Keratinocyte (primary cell): ENCODE data around the gene SLX4IP. TPM values are rescaled to one million over a fixed set of nuclear protein-coding genes. Genes with fewer than 3 reads are reported as not detected.

ENCODE experiments used
- DNase-seq: peaks from one replicate; pipeline ENCODE4 v3.0.0-alpha.2; 2011; ENCODE audit warnings: low read depth, missing footprints, low spot score
- FAIRE-seq: peaks from 2 replicates; lab custom pipeline; 2011; peaks lifted over from hg19 to GRCh38; lab: Jason Lieb, UNC
- H2AFZ ChIP-seq: 2 replicates; pipeline ENCODE4 v1.6.0; 2012; ENCODE audit warnings: low read length, control low read depth, inconsistent platforms; ENCODE audit not compliant: control insufficient read depth
- H3K27ac ChIP-seq: 2 replicates; pipeline ENCODE4 v1.5.1; 2011; ENCODE audit warnings: low read length; ENCODE audit not compliant: control insufficient read depth, insufficient read depth
- H3K27me3 ChIP-seq: 3 replicates; pipeline ENCODE4 v1.6.0; 2011; ENCODE audit warnings: low read length; ENCODE audit not compliant: control insufficient read depth, insufficient read depth; ENCODE audit errors: extremely low read depth
- H3K36me3 ChIP-seq, 2 experiments: 2 replicates in 1 of 2; 3 replicates in 1 of 2; pipeline ENCODE4 v1.5.1; 2011; ENCODE audit warnings: low read length in 2 of 2, mild to moderate bottlenecking in 1 of 2; ENCODE audit not compliant: control insufficient read depth in 2 of 2, insufficient read depth in 2 of 2; ENCODE audit errors: extremely low read depth in 1 of 2
- H3K4me1 ChIP-seq: 3 replicates; pipeline ENCODE4 v1.5.1; 2011; ENCODE audit warnings: low read length; ENCODE audit not compliant: control insufficient read depth, insufficient read depth; ENCODE audit errors: extremely low read depth
- H3K4me2 ChIP-seq: 3 replicates; pipeline ENCODE4 v1.6.0; 2011; ENCODE audit warnings: low read depth, low read length; ENCODE audit not compliant: control insufficient read depth, insufficient read depth; ENCODE audit errors: extremely low read depth
- H3K4me3 ChIP-seq, 3 experiments: fragments of 200-600 bp in 1 of 3; sonication (generic) in 1 of 3; 2 replicates in 2 of 3; 3 replicates in 1 of 3; pipeline ENCODE4 v1.5.1; 2011 to 2016; ENCODE audit warnings: low read length in 3 of 3, mild to moderate bottlenecking in 3 of 3, control low read depth in 2 of 3, inconsistent platforms in 1 of 3, low read depth in 1 of 3, mixed read lengths in 1 of 3, mixed run types in 1 of 3, moderate library complexity in 1 of 3; ENCODE audit not compliant: control insufficient read depth in 2 of 3, insufficient read depth in 2 of 3; ENCODE audit errors: extremely low read depth in 1 of 3
- H3K79me2 ChIP-seq: 2 replicates; pipeline ENCODE4 v1.6.0; 2012; ENCODE audit warnings: low read length; ENCODE audit not compliant: control insufficient read depth, insufficient read depth
- H3K9ac ChIP-seq: 3 replicates; pipeline ENCODE4 v1.6.0; 2011; ENCODE audit warnings: low read length; ENCODE audit not compliant: control insufficient read depth, insufficient read depth; ENCODE audit errors: extremely low read depth
- H3K9me1 ChIP-seq: 3 replicates; pipeline ENCODE4 v1.6.0; 2011; ENCODE audit warnings: low read length; ENCODE audit not compliant: control insufficient read depth, insufficient read depth; ENCODE audit errors: extremely low read depth
- H3K9me3 ChIP-seq: 2 replicates; pipeline ENCODE4 v1.5.1; 2012; ENCODE audit warnings: low read depth, low read length; ENCODE audit not compliant: control insufficient read depth
- H4K20me1 ChIP-seq: 3 replicates; pipeline ENCODE4 v1.6.0; 2011; ENCODE audit warnings: low read length; ENCODE audit not compliant: control insufficient read depth, insufficient read depth; ENCODE audit errors: extremely low read depth
- EZH2 ChIP-seq: IDR thresholded peaks from one replicate; pipeline ENCODE4 v1.6.1; 2012; ENCODE audit warnings: inconsistent platforms, mild to moderate bottlenecking, low read length, moderate library complexity
- dilution Hi-C: fragments of 300-500 bp; cut with MboI; formaldehyde crosslinking; loops from one replicate; pipeline ENCODE4 v1.7.0; 2020; ENCODE audit warnings: low sequenced_read_pairs; ENCODE audit not compliant: extremely low pct_ligation_motif_present
- polyA plus RNA-seq, 5 experiments: library from polyadenylated mRNA; depleted of rRNA in 3 of 5; stranded (reverse) in 3 of 5; stranded (forward) in 1 of 5; unstranded in 1 of 5; fragments of >200 nt; gene quantifications; 1 replicate in 1 of 5; 2 replicates in 3 of 5; 3 replicates in 1 of 5; pipeline versions ENCODE4 v1.2.1 to v1.2.3, GENCODE V29; 2011 to 2012; ENCODE audit warnings: missing spikeins in 2 of 5, low read depth in 1 of 5, low replicate concordance in 1 of 5
- TF ChIP-seq, protein P1 (sequence below), 3 experiments: IDR thresholded peaks in 1 of 3; conservative IDR thresholded peaks in 1 of 3; optimal IDR thresholded peaks in 1 of 3; 2 replicates in 2 of 3; 3 replicates in 1 of 3; pipeline versions ENCODE3 to v1.5.1; 2011; ENCODE audit warnings: low read length in 3 of 3, mild to moderate bottlenecking in 3 of 3, moderate library complexity in 2 of 3, control low read depth in 1 of 3, inconsistent platforms in 1 of 3; ENCODE audit not compliant: insufficient read depth in 2 of 3; ENCODE audit errors: extremely low read depth in 1 of 3

SLX4IP gene
- polyA plus RNA-seq, 1 donor (not counting 4 experiments of a cell fraction or from before 2014, with no cell fraction given) = 3.0 TPM

GRCh38 chr20:10501402-10501801 is 66.3 kb downstream of the SLX4IP start:
- Histone ChIP-seq H3K27me3 (no peaks in the 10 kb centered on the region), H3K4me2 (peak overlapping the region; percentile 85), H3K9me3 (no peaks in the 10 kb centered on the region), H4K20me1 (no peaks in the 10 kb centered on the region), H3K9ac (peak overlapping the region; percentile 60), H3K4me1 (peaks cover 45% of the 10 kb centered on the region), H2AFZ (peak overlapping the region; percentile 24), H3K4me3 (peak overlapping the region in 2 of 3 experiments; percentile 47 to 62), H3K79me2 (peaks cover 9% of the 10 kb centered on the region), H3K9me1 (no peaks in the 10 kb centered on the region), H3K36me3 (no peaks in the 10 kb centered on the region), H3K27ac (peak overlapping the region; percentile 47)
- dilution Hi-C loops = no loop called here
- FAIRE-seq (peak; percentile 34), DNase-seq (no peak)
- TF ChIP-seq EZH2 = no peak
- TF ChIP-seq, protein P1, sequence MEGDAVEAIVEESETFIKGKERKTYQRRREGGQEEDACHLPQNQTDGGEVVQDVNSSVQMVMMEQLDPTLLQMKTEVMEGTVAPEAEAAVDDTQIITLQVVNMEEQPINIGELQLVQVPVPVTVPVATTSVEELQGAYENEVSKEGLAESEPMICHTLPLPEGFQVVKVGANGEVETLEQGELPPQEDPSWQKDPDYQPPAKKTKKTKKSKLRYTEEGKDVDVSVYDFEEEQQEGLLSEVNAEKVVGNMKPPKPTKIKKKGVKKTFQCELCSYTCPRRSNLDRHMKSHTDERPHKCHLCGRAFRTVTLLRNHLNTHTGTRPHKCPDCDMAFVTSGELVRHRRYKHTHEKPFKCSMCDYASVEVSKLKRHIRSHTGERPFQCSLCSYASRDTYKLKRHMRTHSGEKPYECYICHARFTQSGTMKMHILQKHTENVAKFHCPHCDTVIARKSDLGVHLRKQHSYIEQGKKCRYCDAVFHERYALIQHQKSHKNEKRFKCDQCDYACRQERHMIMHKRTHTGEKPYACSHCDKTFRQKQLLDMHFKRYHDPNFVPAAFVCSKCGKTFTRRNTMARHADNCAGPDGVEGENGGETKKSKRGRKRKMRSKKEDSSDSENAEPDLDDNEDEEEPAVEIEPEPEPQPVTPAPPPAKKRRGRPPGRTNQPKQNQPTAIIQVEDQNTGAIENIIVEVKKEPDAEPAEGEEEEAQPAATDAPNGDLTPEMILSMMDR (optimal IDR thresholded peaks at IDR 0.05 in 1 of 3, IDR thresholded peaks at IDR 0.05 in 1 of 3, conservative IDR thresholded peaks at IDR 0.05 in 1 of 3; ENCODE audit: extremely low read depth in 1 of 3, insufficient read depth in 2 of 3, low read length in 3 of 3) = no peak

DNA sequence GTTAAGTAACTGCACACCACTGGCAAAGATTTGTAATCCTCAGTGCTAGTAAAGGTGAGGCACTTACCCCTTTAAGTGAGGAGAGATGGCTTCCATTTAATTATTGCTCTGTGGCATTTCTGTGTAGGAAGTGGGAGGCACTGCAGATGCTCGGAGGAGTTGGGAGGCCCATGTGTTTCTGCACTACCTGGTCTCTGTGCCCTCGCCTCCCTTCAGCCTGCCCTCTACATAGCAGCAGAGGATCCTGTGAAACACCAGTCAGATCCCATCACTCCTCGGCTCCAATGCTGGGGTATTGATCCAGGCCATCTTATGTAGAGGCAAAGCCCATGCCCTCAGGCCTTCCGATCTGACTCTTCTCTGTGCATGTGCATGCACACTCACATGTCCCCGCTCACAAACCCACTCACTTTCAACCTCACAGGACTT is 67.0 kb downstream of the SLX4IP start:
- Histone ChIP-seq H3K4me3 (peak overlapping the region in 2 of 3 experiments; percentile 47 to 62), H3K27me3 (no peaks in the 10 kb centered on the region), H3K27ac (peak overlapping the region; percentile 47)

More for the DNA sequence above, 67.0 kb downstream of the SLX4IP start:
- DNase-seq (no peak), FAIRE-seq (peak; percentile 46)
- peaks cover 48% of the 10 kb centered on the region for H3K4me1 ChIP-seq
- H2AFZ ChIP-seq = peak overlapping the region; percentile 24
- TF ChIP-seq, protein P1 (optimal IDR thresholded peaks at IDR 0.05 in 1 of 3, IDR thresholded peaks at IDR 0.05 in 1 of 3, conservative IDR thresholded peaks at IDR 0.05 in 1 of 3; ENCODE audit: extremely low read depth in 1 of 3, insufficient read depth in 2 of 3, low read length in 3 of 3) = no peak
- TF ChIP-seq EZH2 = no peak
- no peaks in the 10 kb centered on the region for H4K20me1 ChIP-seq
- no peaks in the 10 kb centered on the region for H3K36me3 ChIP-seq
- dilution Hi-C loops = no loop called here
- peaks cover 9% of the 10 kb centered on the region for H3K79me2 ChIP-seq
- no peaks in the 10 kb centered on the region for H3K9me1 ChIP-seq
- peak overlapping the region; percentile 85 for H3K4me2 ChIP-seq
- no peaks in the 10 kb centered on the region for H3K9me3 ChIP-seq
- H3K9ac ChIP-seq = peak overlapping the region; percentile 60
